ENCODE data around the gene MMAB.

Gene MMAB

DNA sequence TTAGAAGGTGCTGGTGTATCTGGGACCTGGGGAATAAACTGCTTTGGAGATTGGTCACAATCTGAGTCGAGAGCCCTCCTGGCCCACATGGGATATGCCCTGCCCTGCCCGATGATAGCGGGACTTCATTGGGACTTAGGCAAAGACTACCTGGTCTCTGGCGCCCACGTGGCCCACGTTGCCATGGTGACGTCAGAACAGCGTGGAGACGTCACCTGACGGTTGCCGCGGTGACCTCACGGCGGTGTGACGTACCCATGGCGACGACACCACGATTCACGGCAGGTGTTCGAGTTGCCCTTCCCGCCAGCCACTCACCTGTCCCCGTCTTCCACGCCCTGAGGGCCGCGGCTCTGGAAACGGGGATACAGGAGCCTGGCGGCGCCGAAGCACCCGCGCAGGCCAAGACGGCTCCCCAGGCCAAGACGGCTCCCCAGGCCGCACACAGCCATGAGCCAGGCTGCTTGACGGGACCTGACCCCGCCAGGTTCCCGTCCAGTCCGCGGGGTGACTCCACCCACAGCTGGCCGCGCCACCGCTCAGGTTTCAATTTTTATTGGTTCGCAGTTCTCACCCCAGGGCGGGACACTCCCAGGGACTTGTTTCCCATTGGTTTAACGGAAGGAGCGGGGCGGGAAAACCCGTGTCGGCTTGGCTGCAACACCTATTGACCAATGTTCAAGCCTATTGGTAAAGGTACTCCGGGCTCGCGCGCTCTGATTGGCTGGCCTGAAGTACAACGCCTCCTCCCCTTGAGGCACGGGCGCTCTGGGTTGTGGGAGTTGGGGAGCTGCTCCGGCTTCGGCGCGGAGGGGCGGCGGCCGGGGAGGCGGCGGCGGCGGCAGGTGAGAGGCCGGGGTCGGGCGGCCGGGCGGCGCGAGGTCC is at the start of gene MMAB, which contains the start of gene MVK:
Gene MMAB (minus strand): TSS at position 476 of the 885 bp plus-strand sequence. CDS start 24 bp downstream, at position 452.
Gene MVK (plus strand): TSS at position 766 of the 885 bp plus-strand sequence. CDS start 1,029 bp downstream, outside the sequence.
- DNase-seq (ENCODE audit: low read depth in 4 of 4, low spot score in 1 of 4) = peak; percentile 85 to 97 (median 92)

DNA sequence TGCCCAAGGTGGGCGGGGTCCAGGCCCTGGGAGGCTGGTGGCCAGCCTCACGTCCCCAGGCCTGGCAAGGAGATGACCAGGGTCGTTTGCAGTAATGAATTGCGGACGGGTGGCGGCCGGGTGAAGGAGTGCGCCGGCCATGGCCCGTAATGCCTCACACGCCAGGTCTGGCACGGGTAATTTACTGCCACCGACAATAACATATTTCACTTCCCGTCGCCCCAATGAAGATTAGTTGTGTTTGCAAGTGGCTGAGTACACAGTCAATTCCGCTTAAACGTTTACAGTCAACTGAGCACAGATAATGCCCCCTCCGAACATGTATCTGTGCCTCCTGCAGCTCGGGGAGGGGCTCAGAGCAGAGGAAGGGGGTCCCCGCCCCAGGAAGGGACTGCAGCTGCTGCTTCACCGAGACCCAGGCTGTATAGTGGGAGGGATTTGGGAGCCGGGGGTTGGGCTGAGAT is 48.6 kb upstream of the MMAB start:
- DNase-seq (ENCODE audit: low read depth in 4 of 4, low spot score in 1 of 4) = no peak

DNA sequence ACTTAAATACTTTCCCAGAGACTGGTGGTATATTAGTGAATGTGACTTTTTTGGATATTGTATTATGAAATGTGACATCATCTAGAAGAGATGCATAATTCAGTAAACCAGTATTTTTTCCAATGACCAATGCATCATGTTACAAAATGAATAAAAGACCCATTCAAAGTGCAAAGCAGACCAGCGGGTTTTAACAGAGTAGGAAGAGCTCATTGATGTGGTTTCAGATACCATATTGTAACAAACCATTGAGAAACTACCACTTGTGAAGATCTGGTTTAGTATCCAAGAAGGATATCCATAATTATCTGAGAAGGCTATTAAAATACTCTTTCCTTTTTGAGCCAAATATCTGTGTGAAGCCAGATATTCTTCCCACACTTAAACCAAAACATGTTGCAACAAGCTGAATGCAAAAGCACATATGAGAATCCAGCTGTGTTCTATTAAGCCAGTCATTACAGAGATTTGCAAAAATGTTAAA is 47.9 kb upstream of the MMAB start:
- no peak for DNase-seq (ENCODE audit: low read depth in 4 of 4, low spot score in 1 of 4)

DNA sequence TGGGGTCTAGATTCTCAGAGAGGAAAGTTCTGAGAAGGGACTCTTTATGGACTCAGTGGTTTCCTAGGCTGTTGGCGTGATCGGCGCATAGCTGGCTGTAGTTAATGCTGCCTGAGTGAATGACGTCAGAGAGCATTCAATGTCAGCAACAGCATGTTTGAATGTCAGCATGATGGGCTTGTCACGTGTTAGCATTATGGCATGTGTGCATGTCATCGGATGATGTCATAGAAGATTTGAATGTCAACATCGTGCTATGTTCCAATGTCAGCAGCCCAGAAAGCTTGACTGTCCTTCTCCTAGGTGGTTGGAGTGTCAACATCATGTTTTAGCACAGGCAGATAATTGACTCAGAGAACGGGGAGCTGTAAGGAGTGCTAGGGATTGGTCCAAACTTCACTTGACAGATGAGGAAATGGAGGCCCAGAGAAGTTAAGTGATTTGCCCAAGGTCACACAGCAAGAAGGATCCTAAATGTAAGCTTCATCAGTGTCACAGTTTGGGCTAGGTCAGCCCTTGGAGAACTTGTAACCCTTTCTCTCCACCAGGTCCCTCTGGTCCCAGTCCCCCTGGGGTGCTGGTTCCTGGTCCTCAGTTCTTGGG is 45.8 kb upstream of the MMAB start:
- no peak for DNase-seq (ENCODE audit: low read depth in 4 of 4, low spot score in 1 of 4)

DNA sequence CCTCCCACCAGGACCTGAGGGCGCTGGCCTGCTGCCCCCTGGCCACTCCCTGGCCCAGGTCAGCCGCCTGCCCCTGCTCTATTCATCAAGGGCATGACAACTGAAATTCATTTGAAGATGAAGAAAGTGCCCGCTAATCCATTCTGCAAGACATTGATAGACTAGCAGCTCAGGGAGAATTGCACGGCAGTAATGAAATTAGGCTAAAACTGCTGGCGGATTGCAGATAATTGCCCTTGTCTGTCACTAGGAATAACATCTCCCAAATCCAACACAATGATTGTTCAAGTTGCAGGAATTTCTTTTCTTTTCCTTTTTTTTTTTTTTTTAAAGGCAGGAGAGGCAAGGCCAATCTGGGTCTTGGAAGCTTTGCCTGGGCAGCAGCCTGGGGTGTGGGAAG is 44.8 kb upstream of the MMAB start:
- no peak for DNase-seq (ENCODE audit: low read depth in 4 of 4, low spot score in 1 of 4)

DNA sequence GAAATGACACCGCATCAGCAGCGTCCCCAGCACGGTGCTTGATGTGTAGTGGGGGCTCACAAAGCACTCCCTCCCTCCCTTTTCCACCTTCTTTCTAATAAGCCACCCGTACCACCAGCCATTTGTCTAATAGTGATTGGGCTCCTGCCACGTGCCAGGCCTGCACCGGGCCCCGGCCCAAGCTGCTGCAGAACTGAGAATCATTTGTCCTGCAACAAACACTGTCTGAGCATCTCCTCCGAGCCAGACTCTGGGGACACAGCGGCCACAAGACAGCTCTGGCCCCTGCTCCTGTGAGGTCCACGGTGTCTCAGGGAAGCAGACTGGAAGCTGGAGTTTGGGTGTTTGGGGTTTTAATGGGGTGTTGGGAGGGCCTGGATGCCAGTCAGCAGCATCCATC is 44.2 kb upstream of the MMAB start:
- no peak for DNase-seq (ENCODE audit: low read depth in 4 of 4, low spot score in 1 of 4)

DNA sequence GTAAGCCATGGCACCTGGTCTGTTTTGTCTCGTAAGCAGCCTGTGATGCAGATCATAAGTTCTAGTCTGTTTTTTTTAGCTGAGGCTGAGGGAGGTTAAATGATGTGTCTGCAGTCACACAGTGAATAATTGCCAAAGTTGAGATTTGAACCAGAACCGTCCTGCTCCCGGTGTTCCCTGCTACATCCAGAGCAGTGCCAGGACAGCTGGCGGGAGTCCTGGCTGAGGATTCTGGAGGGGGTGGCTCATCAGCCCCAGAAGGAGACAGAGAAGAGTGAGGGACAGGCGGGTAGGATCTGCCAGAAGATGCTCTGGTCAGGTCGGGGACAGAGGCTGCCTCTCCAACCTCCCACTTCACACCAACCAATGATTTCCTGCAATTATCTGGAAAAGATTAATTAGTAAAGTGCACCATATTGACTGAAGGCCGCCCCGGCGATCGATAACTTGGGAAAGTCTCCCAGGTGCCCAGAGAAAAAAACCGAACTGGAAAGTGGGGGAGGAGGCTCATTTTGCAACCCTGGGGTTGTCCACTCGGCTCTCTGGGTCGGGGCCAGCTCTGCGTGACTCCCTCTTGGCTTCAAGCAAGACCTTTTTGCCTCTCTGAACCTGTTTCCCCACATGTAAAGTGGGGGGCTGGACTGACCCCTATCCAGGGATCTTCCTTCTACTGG is 42.4 kb upstream of the MMAB start:
- no peak for DNase-seq (ENCODE audit: low read depth in 4 of 4, low spot score in 1 of 4)

DNA sequence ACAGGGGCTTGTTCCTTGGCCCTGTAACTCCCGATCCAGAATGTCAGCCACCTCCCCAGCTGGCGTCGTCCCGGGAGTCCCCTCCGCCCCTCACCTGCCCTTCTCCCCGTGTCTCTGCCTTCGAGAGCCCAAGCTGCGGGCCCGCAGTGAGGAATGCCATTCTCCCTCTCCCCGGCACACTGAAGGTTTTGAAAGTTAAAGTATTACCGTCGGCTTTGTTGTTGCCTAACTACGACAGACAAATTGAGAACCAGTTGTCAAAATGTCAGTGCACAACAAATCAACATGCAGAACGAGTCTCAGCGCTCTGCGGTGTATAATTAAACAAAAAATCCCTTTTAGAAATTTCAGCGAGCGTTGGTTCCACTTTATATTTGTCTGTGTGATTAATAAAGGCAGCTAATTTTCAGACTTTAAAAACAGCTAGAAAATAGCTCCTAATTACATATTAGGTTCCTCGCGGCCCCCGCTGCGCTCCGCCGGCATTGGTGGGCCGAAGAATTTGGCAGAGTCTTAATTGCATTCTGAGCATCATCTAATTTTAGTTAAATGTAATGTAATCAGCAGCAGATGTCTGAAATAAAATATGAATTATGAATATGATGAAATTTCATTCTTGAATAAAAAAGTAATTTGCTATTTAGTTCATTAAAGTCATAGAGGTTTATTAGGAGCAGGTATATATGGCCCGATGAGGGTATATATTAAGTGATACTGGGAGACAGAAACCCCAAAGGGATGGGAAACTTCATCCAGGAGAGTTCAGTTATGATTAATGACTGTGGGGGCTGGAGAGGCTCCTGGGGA is 40.5 kb upstream of the MMAB start:
- no peak for DNase-seq (ENCODE audit: low read depth in 4 of 4, low spot score in 1 of 4)

DNA sequence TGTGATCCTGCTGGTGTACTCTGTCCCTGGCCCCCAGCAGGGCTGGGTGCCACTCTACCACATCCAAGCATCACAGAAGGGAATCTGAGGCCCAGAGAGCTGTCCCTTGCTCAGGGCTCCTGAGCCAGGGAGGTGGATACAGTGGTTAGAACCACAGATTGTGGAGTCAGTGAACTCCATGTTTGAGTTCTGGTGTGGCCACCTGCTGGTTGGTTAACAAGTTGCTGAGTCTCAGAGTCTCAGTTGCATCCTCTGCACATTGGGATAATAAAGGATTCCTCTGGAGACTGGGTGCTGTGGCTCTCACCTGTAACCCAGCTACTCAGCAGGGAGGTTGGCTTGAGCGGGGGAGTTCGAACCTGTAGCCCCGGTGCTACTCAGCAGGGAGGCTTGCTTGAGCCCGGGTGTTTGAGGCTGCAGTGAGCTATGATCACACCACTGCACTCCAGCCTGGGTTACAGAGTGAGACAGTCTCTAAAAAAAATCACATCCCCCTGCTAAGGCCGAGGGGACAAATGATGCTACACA is 39.7 kb upstream of the MMAB start:
- DNase-seq (ENCODE audit: low read depth in 4 of 4, low spot score in 1 of 4) = no peak

DNA sequence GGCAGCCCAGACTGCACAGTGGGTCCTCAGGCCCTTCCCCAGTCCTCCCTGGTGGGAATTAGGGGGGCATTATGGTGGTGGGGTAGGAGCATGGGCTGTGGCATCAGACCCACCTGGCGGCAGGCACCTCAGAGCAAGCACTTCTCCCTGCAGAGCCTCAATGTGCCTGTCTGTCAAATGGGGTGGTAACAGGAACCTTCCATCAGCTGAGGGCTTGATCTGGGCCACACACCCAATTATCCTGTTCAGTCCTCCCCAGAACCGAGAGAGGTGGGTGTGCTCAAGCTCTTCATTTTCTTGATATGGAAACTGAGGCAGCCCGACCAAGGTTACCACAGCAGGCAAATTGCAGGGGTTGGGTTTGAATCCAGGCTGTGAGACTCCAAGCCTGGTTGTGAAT is 38.7 kb upstream of the MMAB start:
- DNase-seq (ENCODE audit: low read depth in 4 of 4, low spot score in 1 of 4) = no peak

DNA sequence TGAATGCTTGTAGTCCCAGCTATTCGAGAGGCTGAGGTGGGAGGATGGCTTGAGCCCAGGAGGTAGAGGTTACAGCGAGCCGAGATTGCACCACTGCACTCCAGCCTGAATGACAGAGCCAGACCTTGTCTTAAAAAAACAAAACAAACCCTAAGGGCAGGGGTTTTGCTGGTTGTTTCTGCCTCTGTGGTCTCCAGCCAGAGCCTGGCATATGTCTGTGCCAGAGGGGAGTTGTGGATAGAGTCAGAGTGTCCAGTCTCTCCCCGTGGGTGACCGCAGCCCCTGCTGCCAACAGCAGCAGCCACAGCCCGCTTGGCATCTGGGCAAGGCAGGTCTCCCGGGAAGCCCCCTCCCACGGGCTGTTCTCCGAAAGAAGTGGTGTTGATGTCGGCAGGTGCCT is 37.9 kb upstream of the MMAB start:
- DNase-seq (ENCODE audit: low read depth in 4 of 4, low spot score in 1 of 4) = no peak

DNA sequence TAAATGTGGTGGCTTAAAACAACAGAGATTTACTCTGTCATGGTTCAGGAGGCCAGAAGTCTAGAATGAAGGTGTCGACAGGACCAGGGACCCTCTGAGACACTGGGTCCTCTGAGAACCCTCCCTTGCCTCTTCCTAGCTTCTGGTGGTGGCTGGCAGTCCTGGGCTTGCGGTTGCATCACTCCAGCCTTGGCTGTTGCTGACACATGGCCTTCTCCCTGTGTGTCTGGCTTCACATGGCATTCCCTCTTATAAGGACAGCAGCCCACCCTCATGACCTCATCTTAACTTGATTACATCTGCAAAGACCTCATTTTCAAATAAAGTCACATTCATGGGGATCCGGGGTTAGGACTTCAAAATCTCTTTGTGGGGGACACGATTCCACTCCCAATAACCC is 37.2 kb upstream of the MMAB start:
- DNase-seq (ENCODE audit: low read depth in 4 of 4, low spot score in 1 of 4) = no peak

DNA sequence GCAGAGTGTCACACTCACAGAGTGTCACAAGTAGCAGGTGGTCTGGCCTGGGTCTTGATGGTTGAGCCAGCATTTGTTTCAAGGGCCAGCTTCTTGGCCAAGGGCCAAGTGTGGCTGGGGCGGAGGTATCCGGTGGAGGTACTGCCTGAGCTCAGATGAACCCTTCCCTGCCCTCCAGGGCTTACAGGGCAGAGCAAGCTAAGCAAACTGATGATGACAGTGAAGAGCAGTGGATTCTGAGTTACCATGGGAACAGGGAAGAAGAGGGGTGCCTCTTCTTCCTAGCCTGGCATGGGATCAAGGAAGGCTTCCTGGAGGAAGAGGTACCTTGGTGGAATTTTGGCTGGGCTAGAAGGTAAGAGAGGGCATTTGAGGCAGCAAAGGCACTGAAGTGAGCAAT is 36.0 kb upstream of the MMAB start:
- DNase-seq (ENCODE audit: low read depth in 4 of 4, low spot score in 1 of 4) = no peak

DNA sequence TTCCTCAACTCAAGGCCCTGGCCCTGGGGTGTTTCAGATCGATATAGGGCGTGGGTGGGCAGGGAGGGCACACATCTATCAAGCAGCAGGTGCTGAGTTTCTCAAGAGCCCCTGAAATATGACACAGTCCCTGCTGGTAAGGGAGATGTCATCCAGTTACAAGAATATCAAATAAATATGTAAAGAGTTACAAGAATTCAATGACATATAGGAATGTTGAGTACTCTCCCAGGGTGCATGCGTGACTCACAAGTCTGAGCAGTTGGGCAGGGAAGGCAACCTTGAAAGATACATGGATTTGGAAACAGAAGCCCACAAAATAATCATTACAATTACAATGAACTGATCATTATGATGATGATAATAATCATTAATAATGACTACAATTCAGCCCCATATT is 35.5 kb upstream of the MMAB start:
- DNase-seq (ENCODE audit: low read depth in 4 of 4, low spot score in 1 of 4) = no peak

DNA sequence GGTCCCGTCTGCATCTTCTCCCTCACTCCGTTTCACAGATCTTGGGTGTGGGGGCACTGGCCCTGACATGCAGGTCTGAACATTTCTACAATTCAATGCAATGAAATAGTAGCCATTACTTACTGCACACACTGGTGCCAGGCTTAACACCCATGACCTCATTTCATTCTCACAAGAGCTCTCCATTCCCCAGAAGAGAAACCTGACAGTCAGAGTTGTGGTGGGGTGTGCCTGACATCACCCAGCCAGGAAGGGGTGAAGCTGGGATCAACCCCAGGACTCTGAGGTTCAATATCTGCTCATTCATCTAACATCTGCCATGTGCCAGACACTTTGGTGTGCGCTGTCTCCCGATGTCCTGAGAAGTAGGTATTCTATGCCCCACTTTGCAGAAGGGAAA is 35.0 kb upstream of the MMAB start:
- no peak for DNase-seq (ENCODE audit: low read depth in 4 of 4, low spot score in 1 of 4)

DNA sequence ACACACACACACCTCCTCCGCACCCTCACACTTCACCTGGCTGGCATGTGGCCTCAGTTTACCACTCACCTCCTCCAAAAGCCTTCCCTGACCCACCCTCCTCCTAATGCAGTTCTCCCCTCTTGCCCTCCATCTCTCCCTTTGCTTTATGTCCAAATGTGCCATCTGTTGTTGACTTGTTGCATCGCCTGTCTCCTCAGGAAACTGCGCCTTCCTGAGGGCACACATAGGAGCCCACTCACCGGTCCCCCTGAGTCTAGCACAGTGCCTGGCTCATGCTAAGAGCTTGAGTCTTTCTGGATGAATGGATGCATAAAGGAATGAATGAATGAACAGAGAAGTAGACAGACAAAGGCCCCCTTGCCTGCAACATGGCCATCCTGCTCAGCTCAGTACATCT is 34.3 kb upstream of the MMAB start:
- DNase-seq (ENCODE audit: low read depth in 4 of 4, low spot score in 1 of 4) = no peak

DNA sequence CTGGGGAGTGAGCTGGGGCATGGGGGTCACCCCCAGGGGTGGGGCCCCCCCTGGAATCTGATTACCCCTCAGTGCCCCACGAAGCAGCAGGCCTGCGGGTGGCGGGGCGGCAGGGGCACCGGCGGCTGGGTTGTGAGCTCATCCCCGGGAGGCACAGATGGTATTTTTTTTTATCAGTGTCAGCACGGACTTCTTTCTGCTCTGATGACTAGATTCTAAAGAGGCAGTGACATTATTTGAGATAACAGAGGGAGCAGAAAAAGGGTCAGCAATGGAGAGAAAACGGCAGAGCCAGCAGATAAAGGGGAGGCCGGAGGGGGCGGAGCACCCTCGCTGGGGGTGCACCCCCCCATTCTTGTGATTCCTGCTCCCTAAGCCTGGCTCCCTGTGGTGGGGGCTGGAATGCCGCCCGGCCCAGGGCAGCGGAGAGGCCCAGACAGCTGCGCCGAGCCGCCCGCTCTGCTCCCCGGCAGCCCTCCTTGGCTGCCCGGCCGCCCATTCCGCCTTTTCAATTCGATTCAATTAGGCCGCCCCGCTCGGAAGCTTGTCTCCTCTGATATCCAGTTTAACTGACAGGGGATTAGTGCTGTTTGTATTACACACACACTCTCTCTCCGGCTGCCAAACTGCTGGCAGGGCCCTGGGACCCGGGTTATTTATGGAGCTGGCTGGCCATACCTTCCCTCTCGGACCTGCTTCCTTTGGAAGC is 33.2 kb upstream of the MMAB start:
- no peak for DNase-seq (ENCODE audit: low read depth in 4 of 4, low spot score in 1 of 4)

DNA sequence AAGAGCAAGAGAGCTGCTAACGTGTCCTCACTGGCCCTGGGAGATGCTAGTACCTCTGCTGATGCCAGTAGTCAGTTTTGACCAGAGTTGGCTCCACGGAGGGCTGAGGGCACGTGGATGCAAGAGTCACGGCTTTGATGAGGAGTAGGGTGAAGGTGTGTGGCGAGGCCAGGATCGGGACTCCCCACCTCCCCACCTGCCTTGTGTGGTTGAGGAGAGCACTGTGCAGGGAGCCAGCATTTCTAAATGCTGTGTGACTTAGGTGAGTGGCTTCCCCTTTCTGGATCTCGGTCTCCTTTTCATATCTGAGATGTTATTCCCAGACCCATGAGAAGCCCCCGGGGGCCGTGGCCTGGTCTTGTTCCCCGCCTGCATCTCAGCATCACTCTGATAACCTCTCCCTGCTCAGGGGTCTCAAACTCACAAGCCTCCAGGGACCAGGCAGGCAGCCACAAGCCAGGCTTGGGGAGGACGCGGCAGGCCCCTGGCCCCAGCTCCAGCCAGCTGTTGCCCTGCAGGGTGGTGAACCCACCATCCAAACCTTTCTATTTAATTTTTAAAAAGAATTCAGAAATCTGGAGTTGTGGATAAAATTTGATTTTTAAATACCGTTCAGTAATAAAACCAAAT is 32.4 kb upstream of the MMAB start:
- no peak for DNase-seq (ENCODE audit: low read depth in 4 of 4, low spot score in 1 of 4)

DNA sequence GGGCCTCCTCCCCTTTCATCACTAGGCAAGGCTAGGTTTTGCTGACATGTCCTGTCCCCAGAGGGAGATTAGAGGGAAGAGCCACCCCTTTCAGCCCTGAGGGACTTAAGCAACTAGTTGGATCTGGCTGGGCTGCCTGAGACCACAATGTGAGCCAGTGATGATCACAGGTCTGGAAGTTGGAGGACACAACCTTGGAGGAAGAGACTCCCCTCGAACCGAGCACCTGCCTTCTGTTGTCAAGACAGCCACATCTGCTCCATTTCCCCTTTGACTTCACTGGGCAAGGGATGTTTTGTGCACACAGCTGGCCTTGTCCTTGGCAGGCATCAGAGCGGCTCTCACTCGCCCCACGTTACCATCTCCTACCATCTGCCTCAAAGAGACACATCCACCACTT is 31.7 kb upstream of the MMAB start:
- DNase-seq (ENCODE audit: low read depth in 4 of 4, low spot score in 1 of 4) = no peak

DNA sequence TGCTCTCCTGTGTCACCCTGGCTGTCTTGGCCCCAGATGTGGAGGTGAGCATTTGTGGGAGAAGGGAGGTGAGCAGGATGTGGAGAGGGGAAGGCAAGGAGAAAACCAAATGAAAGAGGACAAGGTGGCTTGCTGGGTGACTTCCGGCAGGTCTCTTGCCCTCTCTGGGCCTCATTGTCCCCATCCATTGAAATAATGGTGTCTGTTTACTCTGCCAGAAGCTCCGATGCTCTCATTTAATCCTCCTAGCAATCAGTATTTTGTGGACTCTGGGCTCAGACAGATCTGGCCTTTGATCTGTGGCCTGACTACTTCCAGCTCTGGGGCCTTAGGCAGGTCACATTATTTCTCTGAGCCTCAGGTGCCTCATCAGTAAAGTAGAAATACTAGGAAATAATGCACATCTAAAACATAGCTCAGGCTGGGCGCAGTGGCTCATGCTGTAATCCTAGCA is 30.9 kb upstream of the MMAB start:
- DNase-seq (ENCODE audit: low read depth in 4 of 4, low spot score in 1 of 4) = no peak
